Putamen (tissue), 1 donor: Measurements from ENCODE around the gene RIMKLB.

Experiments used
- DNase-seq: peaks from one replicate; pipeline ENCODE4 v3.0.0-alpha.2; 2016; ENCODE audit warnings: low spot score

RIMKLB gene, protein sequence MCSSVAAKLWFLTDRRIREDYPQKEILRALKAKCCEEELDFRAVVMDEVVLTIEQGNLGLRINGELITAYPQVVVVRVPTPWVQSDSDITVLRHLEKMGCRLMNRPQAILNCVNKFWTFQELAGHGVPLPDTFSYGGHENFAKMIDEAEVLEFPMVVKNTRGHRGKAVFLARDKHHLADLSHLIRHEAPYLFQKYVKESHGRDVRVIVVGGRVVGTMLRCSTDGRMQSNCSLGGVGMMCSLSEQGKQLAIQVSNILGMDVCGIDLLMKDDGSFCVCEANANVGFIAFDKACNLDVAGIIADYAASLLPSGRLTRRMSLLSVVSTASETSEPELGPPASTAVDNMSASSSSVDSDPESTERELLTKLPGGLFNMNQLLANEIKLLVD

GRCh38 chr12:8697476-8698131 is at the start of gene RIMKLB:
RIMKLB (plus strand) TSS chr12:8697991; CDS start chr12:8713867, 15,876 bp downstream.
- DNase-seq, result peak; percentile 82

DNA sequence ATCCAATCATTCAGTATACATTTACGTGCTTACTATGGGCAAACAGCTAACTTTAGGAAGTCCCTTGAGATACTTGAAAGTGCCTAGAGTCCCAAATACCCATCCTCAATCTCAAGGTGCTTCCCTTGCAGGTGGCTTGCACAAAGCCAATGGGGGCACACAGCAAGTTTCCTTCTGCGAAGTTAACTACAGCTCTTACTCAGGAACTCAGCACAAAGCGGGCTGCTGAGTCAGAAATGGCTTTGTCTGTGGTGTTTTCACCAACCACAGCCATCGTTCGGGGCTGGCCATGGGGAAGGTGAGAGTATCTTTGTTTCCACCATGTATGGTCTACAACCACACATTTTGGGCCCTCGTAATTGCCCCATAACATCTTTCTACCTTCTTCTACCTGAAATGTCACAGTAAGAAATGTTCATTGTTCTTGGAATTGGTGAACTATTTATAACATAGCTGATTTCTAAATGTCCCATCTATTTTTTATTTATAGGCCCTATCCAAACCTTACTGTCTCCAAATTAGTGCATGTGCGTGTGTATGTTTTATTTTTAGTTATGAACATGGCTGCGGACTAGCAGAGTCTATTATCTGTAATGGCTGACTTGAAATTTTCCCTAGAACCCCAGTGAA is 49.1 kb upstream of the RIMKLB start:
- DNase-seq, result no peak

DNA sequence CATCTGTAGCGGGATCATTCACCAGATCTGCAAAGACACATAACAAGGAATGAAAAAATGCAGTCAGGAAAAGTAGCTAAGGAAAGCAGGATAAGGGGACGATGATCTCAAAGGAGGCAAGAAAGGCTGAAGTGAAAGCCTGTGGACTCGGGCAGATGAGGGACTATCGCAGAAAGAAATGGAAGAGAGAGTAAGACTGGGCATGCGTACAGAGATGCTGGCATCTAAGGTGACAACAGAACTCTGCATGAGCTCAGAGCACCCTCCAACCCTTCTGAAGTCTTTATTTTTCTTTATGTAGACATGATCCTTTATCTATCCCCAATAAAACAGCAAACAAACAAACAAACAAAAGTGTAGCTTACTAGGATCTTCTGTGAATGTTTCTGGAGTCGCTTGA is 42.4 kb upstream of the RIMKLB start:
- no peak for DNase-seq

DNA sequence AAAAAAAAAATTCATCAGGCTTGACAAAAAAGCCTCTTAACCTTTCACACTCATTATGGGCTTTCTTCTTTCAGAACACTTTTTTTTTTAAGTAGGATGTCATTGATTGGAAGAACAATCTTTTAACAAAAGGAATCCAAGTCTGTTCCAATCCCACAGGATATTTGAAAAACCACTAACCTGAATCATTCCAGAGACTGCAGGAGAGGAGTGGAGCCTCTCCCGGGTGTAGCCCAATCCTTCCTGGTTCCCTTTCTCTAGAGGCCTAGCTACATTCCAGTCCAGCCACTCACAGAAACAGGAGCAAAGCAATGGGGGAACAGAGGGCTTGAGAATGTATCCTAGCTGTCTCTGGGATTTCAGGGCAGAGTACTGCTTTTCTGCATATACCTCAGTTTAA is 39.4 kb upstream of the RIMKLB start:
- DNase-seq, result no peak

GRCh38 chr12:8661016-8661415 is 36.8 kb upstream of the RIMKLB start:
- no peak for DNase-seq

DNA sequence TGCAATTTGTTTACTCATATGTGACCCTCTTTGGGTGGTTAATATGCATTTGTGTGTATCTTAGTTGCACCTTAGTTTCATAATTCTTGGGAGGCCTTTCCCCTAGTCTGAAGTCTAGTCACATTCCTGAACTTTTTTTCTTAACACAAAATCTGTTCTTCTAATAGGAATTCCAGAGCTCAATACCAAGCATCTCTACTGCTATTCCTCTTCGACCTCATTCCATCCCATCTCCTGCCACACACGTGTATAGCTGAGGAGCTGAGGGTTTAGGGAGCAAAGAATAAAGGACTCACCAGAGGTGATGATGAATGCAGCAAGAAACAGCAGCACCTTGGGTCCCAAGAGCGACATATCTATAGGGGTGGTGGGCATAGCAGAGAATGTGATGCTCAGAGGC is 36.0 kb upstream of the RIMKLB start:
- DNase-seq, result no peak

GRCh38 chr12:8662593-8662992 is 35.2 kb upstream of the RIMKLB start, which contains the start of gene MFAP5:
MFAP5 (minus strand) TSS chr12:8662826; CDS start chr12:8662104, 722 bp downstream.
- DNase-seq, result no peak

GRCh38 chr12:8664228-8664913 is 33.4 kb upstream of the RIMKLB start:
- no peak for DNase-seq

DNA sequence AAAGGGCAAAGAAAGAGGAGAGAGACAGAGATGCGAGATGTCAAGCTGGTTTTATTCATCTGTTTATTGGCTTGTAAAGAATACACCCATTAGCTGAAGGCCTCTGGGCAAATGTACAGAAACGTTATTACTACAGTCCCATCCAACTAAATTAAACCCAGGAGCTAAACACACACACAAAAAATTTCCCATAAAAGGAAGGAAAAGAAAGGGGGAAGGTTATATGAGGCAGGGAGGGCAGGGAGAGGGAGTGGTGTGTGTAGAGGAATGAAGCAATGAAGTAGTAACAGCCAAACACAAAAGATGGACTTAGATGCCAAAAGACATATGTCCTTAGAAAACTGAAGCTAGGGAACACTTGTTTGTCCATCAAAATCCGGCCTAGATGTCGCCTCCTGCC is 32.0 kb upstream of the RIMKLB start:
- no peak for DNase-seq

DNA sequence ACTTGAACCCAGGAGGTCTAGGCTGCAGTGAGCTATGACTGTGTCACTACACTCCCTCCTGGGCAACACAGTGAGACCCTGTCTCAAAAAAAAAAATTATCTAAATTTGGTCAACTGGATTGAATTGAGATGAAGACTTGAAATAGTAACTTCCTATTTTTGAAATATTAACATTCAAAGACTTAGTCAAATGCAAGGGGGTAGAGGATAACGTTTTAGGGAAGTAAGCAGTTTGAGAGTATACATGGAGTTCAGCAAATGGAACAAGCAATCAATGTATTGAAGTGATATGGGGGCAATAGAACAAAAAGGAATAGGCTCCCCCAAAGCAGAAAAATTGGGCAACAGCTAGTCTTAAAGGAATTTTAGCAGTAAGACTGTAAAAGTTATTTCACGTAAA is 30.5 kb upstream of the RIMKLB start:
- DNase-seq, result no peak

- DNase-seq, result peak; percentile 56
Measured at GRCh38 chr12:8668441-8668840, 29.4 kb upstream of the RIMKLB start.

DNA sequence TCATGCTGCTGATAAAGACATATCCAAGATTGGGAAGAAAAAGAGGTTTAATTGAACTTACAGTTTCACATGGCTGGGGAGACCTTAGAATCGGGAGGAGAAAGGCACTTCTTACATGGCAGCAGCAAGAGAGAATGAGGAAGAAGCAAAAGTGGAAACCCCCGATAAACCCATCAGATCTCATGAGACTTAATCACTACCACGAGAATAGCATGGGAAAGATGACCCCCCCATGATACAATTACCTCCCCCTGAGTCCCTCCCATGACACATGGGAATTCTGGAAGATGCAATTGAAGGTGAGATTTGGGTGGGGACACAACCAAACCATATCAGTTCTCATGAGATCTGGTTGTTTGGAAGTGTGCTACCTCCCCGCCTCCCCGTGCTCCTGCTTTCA is 25.4 kb upstream of the RIMKLB start:
- DNase-seq, result no peak

DNA sequence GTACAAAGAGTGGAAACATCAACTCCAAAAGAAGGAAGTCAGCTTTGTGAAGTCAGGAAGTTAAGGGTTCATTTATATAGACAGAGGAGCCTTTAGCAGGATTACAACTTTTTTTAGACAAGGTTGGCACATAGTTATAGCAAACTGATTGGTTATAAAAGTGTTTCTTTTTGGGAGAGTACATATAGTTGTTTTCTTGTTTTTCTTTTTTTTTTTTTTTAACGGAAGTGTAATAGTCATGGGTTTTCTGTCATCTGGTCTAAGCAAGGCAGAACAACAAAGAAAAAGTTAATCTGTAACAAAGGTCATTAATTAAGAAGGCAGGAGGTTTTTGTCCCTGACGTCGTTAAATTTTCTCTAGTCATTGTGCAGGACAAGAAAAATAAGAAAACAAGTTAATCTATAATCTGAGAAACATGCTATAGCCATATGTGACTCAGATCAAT is 22.2 kb upstream of the RIMKLB start:
- no peak for DNase-seq

DNA sequence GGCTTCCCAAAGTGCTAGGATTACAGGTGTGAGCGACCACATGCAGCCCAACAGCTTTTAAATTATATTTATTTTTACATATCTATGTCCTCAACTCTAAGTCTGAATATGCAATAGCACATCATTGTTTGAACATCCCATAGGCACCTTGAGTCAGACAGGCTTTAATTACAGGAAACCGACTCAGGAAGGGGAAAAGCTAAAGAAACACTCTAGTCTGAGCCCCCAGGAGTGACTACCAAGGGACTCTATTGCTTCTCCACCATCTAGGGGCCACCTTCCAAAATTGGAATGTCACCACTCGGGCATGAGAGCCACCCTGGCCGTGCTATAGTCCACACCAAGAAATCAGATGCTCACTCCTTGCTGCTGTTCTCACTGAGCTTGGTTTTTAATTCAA is 21.1 kb upstream of the RIMKLB start:
- no peak for DNase-seq

DNA sequence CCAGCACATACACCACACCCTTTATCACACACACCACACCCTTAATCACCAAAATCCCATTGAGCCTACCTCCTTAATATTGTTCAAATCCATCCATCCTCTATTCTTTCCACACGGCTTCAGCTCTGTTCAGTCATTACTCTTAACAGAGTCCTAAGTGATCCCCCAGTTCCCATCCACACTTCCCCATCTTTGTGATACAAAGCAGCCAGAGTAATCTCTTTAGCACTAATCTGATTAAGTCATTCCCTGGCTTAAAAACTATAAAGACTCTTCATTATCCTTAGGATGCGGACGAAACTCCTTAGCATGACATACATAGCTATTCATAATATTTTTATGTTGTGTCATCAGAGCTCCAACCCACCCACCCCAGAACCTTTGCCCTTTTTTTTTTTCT is 20.4 kb upstream of the RIMKLB start:
- DNase-seq, result no peak

DNA sequence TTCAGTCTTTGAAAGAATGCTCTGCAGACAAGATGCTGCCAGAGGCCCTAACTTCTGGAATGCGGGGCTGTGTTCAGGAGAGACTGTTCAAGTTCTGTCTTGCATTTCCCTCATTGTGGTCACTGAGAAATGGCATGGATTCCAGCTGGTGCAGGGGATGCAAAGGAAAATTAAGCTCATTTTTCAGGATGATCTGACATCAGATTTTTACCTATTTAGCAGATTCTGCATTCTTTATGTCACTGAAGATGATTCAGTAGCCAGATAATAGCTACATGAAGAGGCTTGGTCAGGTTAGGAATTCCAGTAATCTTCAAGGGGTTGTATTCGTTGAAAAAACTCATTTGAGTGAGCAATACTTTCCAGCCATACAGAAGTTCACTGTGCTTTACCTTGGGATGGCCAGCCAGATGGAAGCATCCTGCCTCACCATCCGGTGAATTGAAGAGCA is 19.1 kb upstream of the RIMKLB start:
- DNase-seq, result no peak

DNA sequence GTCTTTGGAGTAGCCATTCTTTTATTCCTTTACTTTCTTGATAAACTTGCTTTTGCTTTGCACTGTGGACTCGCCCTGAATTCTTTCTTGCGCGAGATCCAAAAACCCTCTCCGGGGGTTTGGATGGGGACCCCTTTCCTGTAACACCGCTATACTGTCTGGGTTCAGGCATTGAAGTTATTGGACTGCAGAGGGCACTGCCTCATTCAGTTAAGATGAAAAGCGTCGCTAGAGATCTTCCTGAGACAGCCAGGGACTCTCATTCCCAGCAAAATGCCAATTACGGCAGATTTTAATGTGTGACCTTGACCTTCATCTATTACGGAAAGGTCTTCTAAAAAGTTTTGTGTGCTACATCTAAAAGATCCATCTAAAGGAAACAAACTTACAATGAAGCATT is 17.3 kb upstream of the RIMKLB start:
- DNase-seq, result no peak

DNA sequence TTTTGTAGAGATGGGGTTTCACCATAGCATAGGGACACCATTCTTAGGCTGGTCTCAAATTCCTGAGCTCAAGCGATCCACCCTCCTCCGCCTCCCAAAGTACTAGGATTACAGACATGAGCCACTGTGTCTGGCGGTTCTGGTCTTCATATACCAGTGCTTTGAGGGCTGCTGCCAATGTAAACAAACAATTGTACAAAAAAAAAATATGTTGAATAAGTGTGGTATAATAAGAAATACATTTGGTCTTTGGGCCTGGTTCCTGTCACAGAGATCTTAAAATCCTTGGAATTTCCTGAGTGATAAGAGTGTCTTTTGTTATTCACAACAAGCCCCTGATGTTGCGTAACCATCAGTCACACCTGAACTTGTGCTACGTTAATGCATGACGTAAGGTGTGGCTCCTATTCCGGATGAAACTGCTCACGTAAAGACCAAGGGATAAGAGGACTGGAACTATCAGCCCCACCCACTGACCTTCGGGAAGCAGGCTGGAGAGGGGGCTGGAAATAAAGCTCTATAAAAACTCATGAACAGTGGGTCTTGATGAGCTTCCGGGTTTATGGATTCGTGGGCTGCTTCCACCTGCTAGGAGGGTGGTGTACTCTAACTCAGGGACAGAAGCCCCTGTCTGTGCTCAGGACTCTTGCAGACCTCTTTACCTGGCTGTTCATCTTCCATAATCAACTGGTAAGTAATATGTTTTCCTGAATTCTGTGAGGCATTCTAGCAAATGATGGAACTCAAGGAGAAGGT is 16.5 kb upstream of the RIMKLB start:
- DNase-seq, result no peak

GRCh38 chr12:8685051-8685450 is 12.7 kb upstream of the RIMKLB start:
- DNase-seq, result no peak

GRCh38 chr12:8687846-8688601 is 9.8 kb upstream of the RIMKLB start:
- DNase-seq, result peak; percentile 79

DNA sequence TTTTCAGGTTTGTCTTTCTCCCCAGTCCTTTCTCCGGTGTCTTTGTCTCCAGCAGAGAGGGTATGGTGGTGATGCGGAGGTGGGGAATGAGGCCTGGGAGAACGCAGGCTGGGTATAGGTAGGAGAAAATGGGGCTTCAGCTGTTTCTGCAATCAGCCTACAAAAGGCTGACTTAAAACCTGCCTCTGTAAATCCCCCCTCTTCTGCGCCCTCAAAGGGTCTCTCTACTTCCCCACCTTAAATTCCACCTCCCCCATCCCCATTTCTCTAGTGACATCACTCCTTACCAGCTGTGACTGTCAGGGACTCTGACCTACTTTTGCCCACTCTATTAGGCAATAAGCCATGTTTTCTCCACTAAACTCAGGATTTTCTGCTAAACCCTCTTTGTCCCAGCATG is 8.1 kb upstream of the RIMKLB start:
- no peak for DNase-seq
